NT2/D1 (cell line): ENCODE measurements around the gene SLC44A5.

Experiments used
- DNase-seq: peaks from one replicate; pipeline ENCODE4 v3.0.0-alpha.2; 2011; ENCODE audit warnings: low read depth, low spot score
- H3K27me3 ChIP-seq: 2 replicates; pipeline ENCODE4 v1.6.0; 2011; ENCODE audit warnings: mild to moderate bottlenecking; ENCODE audit not compliant: insufficient read length, insufficient read depth
- H3K36me3 ChIP-seq: 2 replicates; pipeline ENCODE4 v1.6.1; 2011; ENCODE audit warnings: mild to moderate bottlenecking, low read length, mixed read lengths; ENCODE audit not compliant: insufficient read depth, insufficient read length
- H3K4me1 ChIP-seq: 2 replicates; pipeline ENCODE4 v1.5.1; 2011; ENCODE audit not compliant: insufficient read depth, insufficient read length
- H3K4me3 ChIP-seq: 2 replicates; pipeline ENCODE4 v1.5.1; 2011; ENCODE audit warnings: low read depth; ENCODE audit not compliant: insufficient read length
- H3K9ac ChIP-seq: 2 replicates; pipeline ENCODE4 v1.6.0; 2011; ENCODE audit warnings: low read depth; ENCODE audit not compliant: insufficient read length
- H3K9me3 ChIP-seq: 2 replicates; pipeline ENCODE4 v1.5.1; 2011; ENCODE audit warnings: mild to moderate bottlenecking, low read length; ENCODE audit not compliant: insufficient read depth
- SUZ12 ChIP-seq: IDR thresholded peaks from 2 replicates; pipeline ENCODE4 v1.6.1; 2011; ENCODE audit not compliant: insufficient read length, insufficient read depth; ENCODE audit errors: extremely low read depth
- YY1 ChIP-seq: IDR thresholded peaks from 2 replicates; pipeline ENCODE4 v1.6.1; 2011; ENCODE audit not compliant: insufficient read length, insufficient read depth
- ZNF274 ChIP-seq: IDR thresholded peaks from 2 replicates; pipeline ENCODE4 v1.6.1; 2011; ENCODE audit warnings: mild to moderate bottlenecking, low read depth, low read length

The SLC44A5 gene

DNA sequence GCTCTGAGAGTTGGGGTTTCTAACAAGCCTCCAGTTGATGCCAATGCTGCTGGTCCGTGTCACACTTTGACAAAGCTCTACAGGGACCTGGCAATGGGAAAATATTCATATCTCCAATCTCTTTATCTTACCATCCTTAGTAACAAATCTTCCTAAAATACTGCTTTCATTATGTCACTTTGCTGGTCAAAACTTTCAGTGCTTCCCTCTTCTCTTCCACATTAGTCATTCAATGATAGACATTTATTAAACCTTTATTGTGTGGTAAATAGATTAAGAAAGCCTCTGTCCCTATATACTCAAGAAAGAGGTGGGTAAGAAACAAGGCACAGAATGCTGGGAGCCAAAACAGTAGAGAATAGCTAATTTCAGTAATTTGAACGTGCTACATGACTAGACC is 79.3 kb downstream of the SLC44A5 start:
- Histone ChIP-seq H3K36me3 (no peaks in the 10 kb centered on the region), H3K4me3 (no peak overlapping the region), H3K4me1 (no peaks in the 10 kb centered on the region), H3K27me3 (no peaks in the 10 kb centered on the region), H3K9ac (no peak overlapping the region), H3K9me3 (no peaks in the 10 kb centered on the region)
- TF ChIP-seq SUZ12 = no peak
- no peak for TF ChIP-seq YY1
- TF ChIP-seq ZNF274 = no peak
- no peak for DNase-seq

DNA sequence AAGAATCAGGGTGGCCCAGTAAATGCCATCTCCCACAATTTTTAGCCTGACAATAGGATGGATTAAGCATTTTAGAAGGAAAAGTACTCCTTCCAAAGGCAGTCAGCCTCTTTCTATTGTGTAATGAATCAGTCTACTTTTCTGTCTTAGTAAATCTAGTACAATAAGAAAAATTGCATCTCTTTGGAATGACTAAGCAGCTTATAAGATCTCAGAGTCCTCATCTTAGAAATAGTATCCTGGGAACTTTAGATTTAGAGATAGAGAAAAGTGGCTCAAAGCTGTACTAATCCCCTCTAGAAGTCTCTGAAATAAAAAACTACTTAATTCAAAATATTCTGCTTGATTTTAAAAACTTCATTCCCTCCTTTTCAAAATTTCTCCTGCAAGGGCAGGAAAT is 81.4 kb downstream of the SLC44A5 start:
- H3K27me3 ChIP-seq = no peaks in the 10 kb centered on the region
- no peaks in the 10 kb centered on the region for H3K4me1 ChIP-seq
- no peak for DNase-seq
- no peaks in the 10 kb centered on the region for H3K9me3 ChIP-seq
- no peak overlapping the region for H3K9ac ChIP-seq
- H3K36me3 ChIP-seq = no peaks in the 10 kb centered on the region
- no peak for TF ChIP-seq SUZ12
- TF ChIP-seq ZNF274 = no peak
- TF ChIP-seq YY1 = no peak
- H3K4me3 ChIP-seq = no peak overlapping the region

DNA sequence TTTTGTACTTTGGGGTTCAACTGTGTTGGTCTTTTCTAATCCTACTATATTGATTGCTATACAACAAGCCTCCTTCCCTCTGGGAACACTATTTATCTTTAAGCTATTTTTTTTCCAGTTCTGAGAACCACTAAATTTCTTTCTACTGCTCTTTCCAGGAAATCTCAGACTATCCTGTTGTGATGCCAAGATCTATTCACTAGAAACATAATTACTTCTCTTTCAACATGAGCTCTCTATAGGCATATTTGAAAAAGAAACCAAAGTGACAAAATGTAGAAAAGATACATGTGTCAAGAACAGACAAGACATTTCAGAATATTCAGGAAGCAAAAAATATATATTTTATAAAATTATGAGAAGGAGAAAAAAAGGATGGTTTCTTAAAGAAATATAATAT is 82.9 kb downstream of the SLC44A5 start:
- H3K4me1 ChIP-seq = no peaks in the 10 kb centered on the region
- H3K27me3 ChIP-seq = no peaks in the 10 kb centered on the region
- H3K9me3 ChIP-seq = no peaks in the 10 kb centered on the region
- DNase-seq = no peak
- no peaks in the 10 kb centered on the region for H3K36me3 ChIP-seq
- H3K4me3 ChIP-seq = no peak overlapping the region
- H3K9ac ChIP-seq = no peak overlapping the region
- TF ChIP-seq YY1 (no peak), ZNF274 (no peak), SUZ12 (no peak)

DNA sequence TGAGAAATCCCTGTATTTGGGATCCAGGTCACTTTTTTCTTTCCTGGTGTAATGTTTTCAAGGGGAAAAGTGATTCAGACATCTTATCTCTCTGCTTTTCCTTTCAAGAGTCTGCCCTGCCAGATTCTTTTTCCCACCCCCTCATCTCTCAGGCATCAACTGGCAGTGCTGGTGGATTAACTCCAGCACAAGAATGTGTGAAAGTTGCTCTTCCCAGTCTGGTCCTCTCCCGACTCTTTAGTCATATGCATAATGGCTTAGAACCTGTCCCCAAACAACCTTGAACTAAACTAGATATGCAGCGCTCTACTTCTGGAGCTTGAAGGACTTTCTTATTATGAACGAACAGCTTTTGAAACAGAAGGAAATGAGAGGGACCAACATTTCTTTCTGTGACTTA is 88.5 kb downstream of the SLC44A5 start:
- no peaks in the 10 kb centered on the region for H3K27me3 ChIP-seq
- H3K4me1 ChIP-seq = no peaks in the 10 kb centered on the region
- TF ChIP-seq SUZ12 (no peak), ZNF274 (no peak), YY1 (no peak)
- no peak overlapping the region for H3K9ac ChIP-seq
- H3K9me3 ChIP-seq = no peaks in the 10 kb centered on the region
- no peak overlapping the region for H3K4me3 ChIP-seq
- no peaks in the 10 kb centered on the region for H3K36me3 ChIP-seq
- DNase-seq = peak; percentile 9

DNA sequence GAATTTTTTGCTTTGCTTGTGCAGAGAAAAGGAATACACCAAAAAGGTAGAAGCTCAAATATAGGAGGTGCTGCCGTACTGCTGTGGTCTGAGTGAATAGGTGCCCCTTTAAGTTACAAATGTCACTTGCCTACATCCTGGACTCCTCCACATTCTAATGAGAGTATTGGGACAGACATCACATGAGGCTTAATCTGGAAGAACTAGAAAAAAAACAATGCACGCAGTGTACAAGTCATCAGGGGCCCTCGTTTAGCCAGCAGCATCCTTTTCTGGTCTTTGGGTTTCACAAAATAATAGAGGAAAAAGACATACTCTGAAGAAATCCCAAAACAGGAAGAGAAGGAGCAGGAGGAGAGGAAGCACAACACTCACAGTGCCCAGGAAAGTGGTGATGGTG is 89.3 kb downstream of the SLC44A5 start:
- TF ChIP-seq ZNF274 = no peak
- TF ChIP-seq YY1 = no peak
- no peak for TF ChIP-seq SUZ12
- H3K36me3 ChIP-seq = no peaks in the 10 kb centered on the region
- no peak overlapping the region for H3K9ac ChIP-seq
- H3K27me3 ChIP-seq = no peaks in the 10 kb centered on the region
- H3K9me3 ChIP-seq = no peaks in the 10 kb centered on the region
- no peaks in the 10 kb centered on the region for H3K4me1 ChIP-seq
- DNase-seq = no peak
- no peak overlapping the region for H3K4me3 ChIP-seq

DNA sequence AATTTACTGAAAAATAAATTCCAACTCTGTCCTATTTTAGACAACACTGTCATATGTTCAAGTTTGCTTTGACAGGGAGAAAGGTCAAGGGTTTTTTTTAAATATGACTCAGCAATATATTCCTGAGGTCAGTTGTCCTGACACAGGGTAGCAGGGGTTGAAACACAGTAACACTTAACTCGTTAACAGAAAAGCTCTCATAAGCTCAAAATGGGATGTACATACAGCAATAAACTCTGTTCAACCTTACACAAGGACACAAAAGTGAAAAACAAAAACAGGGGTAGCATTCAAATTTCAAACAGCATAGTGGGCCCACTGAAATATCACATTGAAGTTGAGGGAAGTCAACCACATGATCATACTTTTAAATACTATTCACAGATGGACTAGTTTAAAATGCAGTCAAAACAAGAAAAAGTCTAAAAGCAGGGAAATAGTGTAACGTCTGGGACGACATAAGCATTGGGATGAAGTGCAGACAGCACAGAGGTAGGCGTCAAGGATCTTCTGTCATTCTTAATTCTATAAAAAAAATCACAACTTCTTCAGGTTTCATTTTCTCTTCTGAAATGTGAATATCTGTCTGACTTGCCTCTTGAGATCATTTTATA is 89.9 kb downstream of the SLC44A5 start:
- H3K36me3 ChIP-seq = no peaks in the 10 kb centered on the region
- no peaks in the 10 kb centered on the region for H3K4me1 ChIP-seq
- no peak for DNase-seq
- H3K9me3 ChIP-seq = no peaks in the 10 kb centered on the region
- TF ChIP-seq YY1 (no peak), ZNF274 (no peak), SUZ12 (no peak)
- no peak overlapping the region for H3K4me3 ChIP-seq
- H3K27me3 ChIP-seq = no peaks in the 10 kb centered on the region
- H3K9ac ChIP-seq = no peak overlapping the region

DNA sequence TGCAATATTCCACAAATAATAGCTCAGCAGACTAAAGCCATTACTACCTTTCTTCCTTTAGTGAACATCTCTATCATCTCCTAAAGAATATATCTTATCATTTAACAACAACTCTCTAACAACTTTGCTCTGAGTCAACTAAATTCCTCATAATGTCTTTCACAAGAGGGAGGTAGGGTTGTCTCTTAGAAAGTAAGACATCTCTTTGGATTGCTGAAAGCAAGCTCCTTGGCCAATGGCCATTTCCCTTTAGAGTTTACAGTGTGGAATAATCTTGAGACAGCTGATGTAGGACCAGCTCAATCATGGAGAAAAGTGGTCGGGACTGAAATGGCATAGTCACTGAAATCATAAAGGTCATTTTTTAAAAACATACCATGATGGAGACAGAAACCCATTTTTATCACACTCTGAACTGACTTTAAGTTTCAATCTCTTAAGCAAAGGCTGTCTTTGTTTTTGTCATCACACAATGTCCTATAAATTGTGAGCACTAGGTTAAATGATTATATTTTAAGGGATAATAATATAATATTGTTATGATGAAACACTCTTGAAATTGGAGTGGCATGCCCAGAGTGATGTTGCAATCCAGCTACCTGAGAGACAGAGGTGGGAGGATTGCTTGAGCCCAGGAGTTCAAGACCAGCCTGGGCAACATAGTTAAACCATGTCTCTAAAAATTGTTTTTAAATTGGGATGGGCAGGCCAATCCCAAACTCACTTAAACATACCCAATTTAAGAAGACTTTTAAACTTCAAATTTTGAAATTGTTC is 91.1 kb downstream of the SLC44A5 start:
- TF ChIP-seq ZNF274 = no peak
- no peak for TF ChIP-seq SUZ12
- TF ChIP-seq YY1 = no peak
- H3K27me3 ChIP-seq = no peaks in the 10 kb centered on the region
- no peak overlapping the region for H3K4me3 ChIP-seq
- no peaks in the 10 kb centered on the region for H3K4me1 ChIP-seq
- no peaks in the 10 kb centered on the region for H3K9me3 ChIP-seq
- no peak for DNase-seq
- H3K36me3 ChIP-seq = no peaks in the 10 kb centered on the region
- no peak overlapping the region for H3K9ac ChIP-seq
